Measurements from ENCODE around the gene GRID1.
"Not testable (repeated sequence)": the region's sequence is repeated elsewhere in the genome, so short reads cannot be mapped to it uniquely, and the experiment has no call there.

Gene GRID1

GRCh38 chr10:86102451-86102850 lies 264.1 kb downstream of the GRID1 start:
- DNase-seq = no peak

- no peak for DNase-seq
Measured at GRCh38 chr10:86102031-86102430, 264.6 kb downstream of the GRID1 start.

GRCh38 chr10:86100581-86101061 lies 266.0 kb downstream of the GRID1 start:
- DNase-seq = no peak

GRCh38 chr10:86099542-86100334 lies 266.9 kb downstream of the GRID1 start:
- DNase-seq = no peak

GRCh38 chr10:86098187-86098881 lies 268.3 kb downstream of the GRID1 start:
- DNase-seq = no peak

GRCh38 chr10:86095061-86095460 lies 271.5 kb downstream of the GRID1 start:
- not testable (repeated sequence) for DNase-seq

GRCh38 chr10:86092311-86092710 lies 274.3 kb downstream of the GRID1 start:
- DNase-seq = not testable (repeated sequence)

- DNase-seq = no peak
Measured at GRCh38 chr10:86091216-86091615, 275.4 kb downstream of the GRID1 start.

GRCh38 chr10:86090807-86091206 lies 275.8 kb downstream of the GRID1 start:
- DNase-seq = no peak

- DNase-seq = no peak
Measured at GRCh38 chr10:86087716-86088115, 278.9 kb downstream of the GRID1 start.

- no peak for DNase-seq
Measured at GRCh38 chr10:86086418-86086817, 280.2 kb downstream of the GRID1 start.

GRCh38 chr10:86085686-86086085 lies 280.9 kb downstream of the GRID1 start:
- DNase-seq = no peak

- no peak for DNase-seq
Measured at GRCh38 chr10:86085136-86085535, 281.5 kb downstream of the GRID1 start.

- no peak for DNase-seq
Measured at GRCh38 chr10:86084585-86084984, 282.0 kb downstream of the GRID1 start.

- no peak for DNase-seq
Measured at GRCh38 chr10:86083664-86084175, 282.9 kb downstream of the GRID1 start.

GRCh38 chr10:86083206-86083605 lies 283.4 kb downstream of the GRID1 start:
- no peak for DNase-seq

GRCh38 chr10:86082556-86082955 lies 284.0 kb downstream of the GRID1 start:
- DNase-seq = no peak

GRCh38 chr10:86079088-86079487 lies 287.5 kb downstream of the GRID1 start:
- no peak for DNase-seq

GRCh38 chr10:86078639-86079035 lies 288.0 kb downstream of the GRID1 start:
- DNase-seq = no peak

- no peak for DNase-seq
Measured at GRCh38 chr10:86077871-86078638, 288.5 kb downstream of the GRID1 start.

- DNase-seq = no peak
Measured at GRCh38 chr10:86077271-86077670, 289.3 kb downstream of the GRID1 start.

- DNase-seq = not testable (repeated sequence)
Measured at GRCh38 chr10:86076497-86076896, 290.1 kb downstream of the GRID1 start.

GRCh38 chr10:86075512-86075911 lies 291.1 kb downstream of the GRID1 start:
- no peak for DNase-seq
